GM23338 (cell line): ENCODE data around the gene COX14. TPM values are rescaled to one million over a fixed set of nuclear protein-coding genes. Genes with fewer than 3 reads are reported as not detected.
"Not testable (repeated sequence)": the region's sequence is repeated elsewhere in the genome, so short reads cannot be mapped to it uniquely, and the experiment has no call there.

ENCODE experiments used
- ATAC-seq: fragments of 200-7000 bp; cut with Tn5 transposase; 3 replicates; pipeline ENCODE4 v1.9.1; 2020
- DNase-seq: peaks from one replicate; pipeline ENCODE4 v3.0.0-alpha.2; 2015; ENCODE audit warnings: low spot score
- H2AFZ ChIP-seq: fragments of 200-600 bp; sonication (generic); 2 replicates; pipeline ENCODE4 v1.8.0; 2016; ENCODE audit warnings: antibody characterized with exemption, mild to moderate bottlenecking, moderate library complexity
- H3F3A ChIP-seq: fragments of 200-600 bp; sonication (generic); replicated peaks from 2 replicates; pipeline ENCODE4 v1.8.0; 2017; ENCODE audit warnings: antibody characterized with exemption, mixed run types, low read depth
- H3K27ac ChIP-seq: fragments of 200-600 bp; sonication (generic); 2 replicates; pipeline ENCODE4 v1.6.1; 2016; ENCODE audit warnings: low read depth
- H3K27me3 ChIP-seq: fragments of 200-600 bp; sonication (generic); 2 replicates; pipeline ENCODE4 v1.8.0; 2016; ENCODE audit warnings: mild to moderate bottlenecking, mixed run types, moderate library complexity; ENCODE audit not compliant: insufficient read depth
- H3K36me3 ChIP-seq: fragments of 200-600 bp; sonication (generic); 2 replicates; pipeline ENCODE4 v1.8.0; 2016; ENCODE audit warnings: mild to moderate bottlenecking; ENCODE audit not compliant: insufficient read depth
- H3K4me1 ChIP-seq: fragments of 200-600 bp; sonication (generic); 2 replicates; pipeline ENCODE4 v1.8.0; 2016; ENCODE audit warnings: mild to moderate bottlenecking, moderate library complexity; ENCODE audit not compliant: insufficient read depth
- H3K4me2 ChIP-seq: fragments of 200-600 bp; sonication (generic); 2 replicates; pipeline ENCODE4 v1.7.1; 2017; ENCODE audit warnings: mixed run types
- H3K4me3 ChIP-seq: fragments of 200-600 bp; sonication (generic); 2 replicates; pipeline ENCODE4 v1.6.1; 2016; ENCODE audit warnings: mixed run types
- H3K79me2 ChIP-seq: fragments of 200-600 bp; sonication (generic); replicated peaks from 2 replicates; pipeline ENCODE4 v1.8.0; 2017; ENCODE audit warnings: mild to moderate bottlenecking; ENCODE audit not compliant: insufficient read depth
- H3K9me2 ChIP-seq: fragments of 200-600 bp; sonication (generic); 2 replicates; pipeline ENCODE4 v1.8.0; 2017; ENCODE audit not compliant: insufficient read depth
- H4K20me1 ChIP-seq: fragments of 200-600 bp; sonication (generic); replicated peaks from 2 replicates; pipeline ENCODE4 v1.8.0; 2017; ENCODE audit warnings: mild to moderate bottlenecking; ENCODE audit not compliant: insufficient read depth
- H3K27ac Mint-ChIP-seq: 2 replicates; pipeline ENCODE4 v1.8.0; 2020; ENCODE audit warnings: inconsistent platforms, mild to moderate bottlenecking, moderate library complexity, mixed read lengths
- H3K27me3 Mint-ChIP-seq: 3 replicates; pipeline ENCODE4 v1.8.0; 2022; ENCODE audit warnings: low read depth, mild to moderate bottlenecking, moderate library complexity, mixed read lengths, inconsistent platforms; ENCODE audit not compliant: insufficient read depth, poor library complexity
- H3K36me3 Mint-ChIP-seq: 3 replicates; pipeline ENCODE4 v1.8.0; 2021; ENCODE audit warnings: low read depth, mild to moderate bottlenecking, inconsistent platforms, moderate library complexity, mixed read lengths
- H3K4me1 Mint-ChIP-seq: 3 replicates; pipeline ENCODE4 v1.8.0; 2020; ENCODE audit warnings: mild to moderate bottlenecking, inconsistent platforms, mixed read lengths
- H3K4me3 Mint-ChIP-seq: 3 replicates; pipeline ENCODE4 v1.8.0; 2021; ENCODE audit warnings: moderate library complexity, mild to moderate bottlenecking, inconsistent platforms, mixed read lengths
- H3K9me3 Mint-ChIP-seq: 3 replicates; pipeline ENCODE4 v1.8.0; 2020; ENCODE audit warnings: moderate library complexity, mild to moderate bottlenecking, inconsistent platforms, mixed read lengths
- CREB1 ChIP-seq: fragments of 250-450 bp; sonication (Bioruptor Pico); IDR thresholded peaks from 2 replicates; pipeline ENCODE4 v1.5.0; 2020; ENCODE audit warnings: low read depth, mild to moderate bottlenecking, moderate library complexity
- CTCF ChIP-seq, 2 experiments: fragments of 200-600 bp in 1 of 2; sonication (generic) in 1 of 2; conservative IDR thresholded peaks; 2 replicates each; pipeline versions ENCODE4 v1.5.1 to v1.6.1; 2016 to 2017; ENCODE audit warnings: antibody characterized with exemption in 2 of 2, low read depth in 2 of 2, mild to moderate bottlenecking in 2 of 2, moderate library complexity in 1 of 2
- ETS1 ChIP-seq: IDR thresholded peaks from 2 replicates; pipeline ENCODE4 v1.6.1; 2016; ENCODE audit warnings: antibody characterized with exemption
- EZH2 ChIP-seq: fragments of 200-600 bp; sonication (generic); IDR thresholded peaks from one replicate; pipeline ENCODE4 v1.8.0; 2017; ENCODE audit warnings: antibody characterized with exemption, mild to moderate bottlenecking, low read depth; ENCODE audit not compliant: unreplicated experiment
- JUNB ChIP-seq: IDR thresholded peaks from one replicate; pipeline ENCODE4 v1.6.1; 2016; ENCODE audit warnings: antibody characterized with exemption; ENCODE audit not compliant: unreplicated experiment
- NANOG ChIP-seq: IDR thresholded peaks from 2 replicates; pipeline ENCODE4 v1.6.1; 2016; ENCODE audit warnings: antibody characterized with exemption, borderline replicate concordance
- POLR2AphosphoS5 ChIP-seq: IDR thresholded peaks from 2 replicates; pipeline ENCODE4 v1.6.1; 2016; ENCODE audit warnings: antibody characterized with exemption, low read depth
- REST ChIP-seq: IDR thresholded peaks from one replicate; pipeline ENCODE4 v1.6.1; 2018; ENCODE audit warnings: antibody characterized with exemption; ENCODE audit not compliant: unreplicated experiment
- STAT1 ChIP-seq: IDR thresholded peaks from one replicate; pipeline ENCODE4 v1.6.1; 2016; ENCODE audit warnings: antibody characterized with exemption; ENCODE audit not compliant: unreplicated experiment
- ZNF114 ChIP-seq: fragments of 250-450 bp; sonication (Bioruptor Pico); IDR thresholded peaks from 2 replicates; pipeline ENCODE4 v1.5.0; 2020; ENCODE audit warnings: mild to moderate bottlenecking, moderate library complexity
- polyA plus RNA-seq: library from polyadenylated mRNA; unstranded; fragments of >200 nt; fragmentation: Nextera tagmentation; extraction: Ambion mirVana; gene quantifications from 2 replicates; pipeline ENCODE4 v1.2.1, GENCODE V29; 2016
- total RNA-seq: library from RNA; depleted of rRNA; stranded (reverse); fragments of >200 nt; shearing (Covaris generic); gene quantifications from 2 replicates; pipeline ENCODE4 v1.2.3, GENCODE V29; 2014

The COX14 gene
- total and polyA plus RNA-seq, 2 experiments from 2014 or later, result 43.7 to 73.5 TPM

- TF ChIP-seq STAT1 (no peak), REST (no peak), JUNB (no peak), CTCF (conservative IDR thresholded peaks at IDR 0.05; ENCODE audit: low read depth in 2 of 2) (no peak), NANOG (no peak), EZH2 (no peak), POLR2AphosphoS5 (no peak)
These were observed 35.2 kb downstream of the COX14 start (continued) for GRCh38 chr12:50147281-50147680.

- not testable (repeated sequence) for DNase-seq, H3K9me2 ChIP-seq, H3K27me3 Mint-ChIP-seq, H3K27ac ChIP-seq, H3K4me1 Mint-ChIP-seq, H2AFZ ChIP-seq, H3K36me3 Mint-ChIP-seq, H3K27ac Mint-ChIP-seq, H3K36me3 ChIP-seq, H3K9me3 Mint-ChIP-seq, H3K4me3 ChIP-seq, H3K27me3 ChIP-seq, H3K4me1 ChIP-seq, H3K4me3 Mint-ChIP-seq, H3F3A ChIP-seq, ATAC-seq, H3K4me2 ChIP-seq
- Histone ChIP-seq H4K20me1 (peaks cover 14% of the 10 kb centered on the region), H3K79me2 (peaks cover 65% of the 10 kb centered on the region)
These were observed 36.0 kb downstream of the COX14 start for GRCh38 chr12:50148011-50148410.

- peaks cover 78% of the 10 kb centered on the region for H3K79me2 ChIP-seq
- H3K4me1 Mint-ChIP-seq, result no peaks in the 10 kb centered on the region
- no peaks in the 10 kb centered on the region for H3K9me3 Mint-ChIP-seq
These were observed 37.3 kb downstream of the COX14 start for GRCh38 chr12:50149311-50149710.

More at GRCh38 chr12:50149311-50149710, 37.3 kb downstream of the COX14 start:
- Mint-ChIP-seq H3K27me3 (no peaks in the 10 kb centered on the region), H3K4me3 (no peak overlapping the region), H3K27ac (no peak overlapping the region), H3K36me3 (no peaks in the 10 kb centered on the region)
- ATAC-seq (no peak), DNase-seq (no peak)
- Histone ChIP-seq H3K4me2 (no peak overlapping the region), H2AFZ (no peak overlapping the region), H3K9me2 (no peaks in the 10 kb centered on the region), H3K4me3 (no peak overlapping the region), H3F3A (no peaks in the 10 kb centered on the region), H3K27ac (no peak overlapping the region), H3K4me1 (no peaks in the 10 kb centered on the region; the same call in 1 of the 2 replicates), H4K20me1 (peaks cover 24% of the 10 kb centered on the region), H3K36me3 (no peaks in the 10 kb centered on the region), H3K27me3 (no peaks in the 10 kb centered on the region)
- no peak for TF ChIP-seq ETS1
- no peak for TF ChIP-seq ZNF114
- TF ChIP-seq STAT1, result no peak
- TF ChIP-seq CREB1 (CRISPR knock-in tag), result no peak
